Kidney tubule cell (primary cell): ENCODE results near the gene NCS1.

Experiments
- DNase-seq: peaks from one replicate; pipeline ENCODE4 v3.0.0-alpha.2; 2018; ENCODE audit warnings: low spot score

NCS1 gene

DNA sequence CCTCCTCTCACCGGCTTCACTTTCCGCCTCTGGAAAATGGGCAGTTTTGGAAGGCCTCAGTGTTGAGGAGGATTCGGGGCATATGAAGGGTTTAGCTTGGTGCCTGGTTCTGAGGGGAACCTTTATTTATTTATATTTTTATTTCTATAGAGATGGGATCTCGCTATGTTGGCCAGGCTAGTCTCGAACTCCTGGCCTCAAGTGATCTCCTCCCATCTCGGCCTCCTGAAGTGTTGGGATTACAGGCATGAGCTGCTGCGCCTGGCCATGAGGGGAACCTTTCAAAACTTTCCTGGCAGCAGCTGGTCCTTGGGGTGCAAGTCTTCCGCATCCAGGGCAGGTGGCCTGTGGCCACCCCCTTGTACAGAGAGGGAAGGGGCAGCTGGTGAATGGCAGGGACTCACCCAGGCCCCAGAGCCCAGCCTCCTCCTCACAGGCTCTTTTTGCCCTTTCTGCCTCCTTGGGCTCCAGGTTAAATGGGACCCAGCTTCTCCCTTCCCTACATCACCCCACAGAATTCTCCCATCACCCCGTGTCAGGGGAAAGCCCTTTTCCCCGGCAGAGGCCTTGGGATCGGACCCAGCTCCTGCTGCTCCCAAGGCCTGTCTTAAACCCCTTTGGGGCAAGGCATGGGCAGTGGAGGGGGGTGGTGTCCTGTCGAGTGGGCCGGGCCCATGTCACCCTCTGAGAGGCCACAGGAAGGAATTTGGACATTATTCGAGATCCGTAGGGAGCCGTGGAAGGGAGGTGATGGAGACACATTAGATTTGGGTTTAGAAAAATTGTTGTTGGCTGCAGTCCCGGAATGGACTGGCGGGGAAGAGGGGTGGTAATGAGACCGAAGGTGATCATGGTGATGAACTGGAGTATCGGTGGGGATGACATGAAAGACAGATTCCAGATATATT is 5.9 kb downstream of the NCS1 start:
- DNase-seq: no peak

DNA sequence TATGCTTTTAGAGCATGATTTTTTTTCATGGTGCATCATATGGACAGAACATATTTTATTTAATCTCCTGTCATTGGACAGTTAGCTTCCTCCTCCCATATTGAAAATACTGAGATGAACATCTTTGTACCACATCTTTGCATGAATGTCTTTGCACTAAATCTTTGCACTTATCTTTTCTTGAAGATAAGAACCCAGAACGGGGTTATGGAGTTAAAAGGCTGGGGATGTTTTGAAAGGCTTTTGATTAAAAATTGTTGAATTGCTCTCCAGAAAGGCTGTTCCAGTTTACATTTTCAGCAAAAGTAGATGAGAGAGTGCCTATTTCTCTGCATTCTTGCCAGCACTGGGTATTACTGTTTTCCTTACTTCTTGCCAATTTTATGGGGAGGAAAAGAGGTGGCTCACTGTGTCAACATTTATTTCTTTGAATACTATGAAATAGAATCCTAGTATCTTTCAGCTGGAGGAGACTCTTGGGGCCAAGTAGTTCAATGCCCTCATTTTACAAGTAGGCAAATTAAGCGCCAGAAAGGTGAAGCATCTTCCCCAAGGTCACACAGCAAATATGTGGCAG is 7.2 kb downstream of the NCS1 start:
- DNase-seq: no peak

DNA sequence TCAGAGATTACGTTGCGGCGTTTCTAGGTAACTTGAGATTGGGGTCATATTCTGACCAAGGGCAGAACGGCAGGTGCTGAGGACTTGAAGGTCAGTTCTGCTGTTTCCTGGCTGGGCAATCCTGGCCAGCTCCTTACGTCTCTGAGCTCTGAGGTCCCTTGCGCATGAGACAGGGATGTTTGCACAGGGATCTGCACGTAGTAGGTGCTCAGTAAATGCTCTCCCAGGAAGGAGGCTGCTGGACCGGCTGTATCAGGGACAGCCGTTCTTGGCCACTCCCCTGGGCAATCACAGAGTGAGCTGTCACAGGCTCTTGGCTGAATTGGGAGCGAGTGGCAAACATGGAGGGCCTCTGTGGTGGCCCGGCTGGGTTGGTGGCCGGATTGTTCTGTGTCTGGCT is 8.3 kb downstream of the NCS1 start:
- no peak for DNase-seq

DNA sequence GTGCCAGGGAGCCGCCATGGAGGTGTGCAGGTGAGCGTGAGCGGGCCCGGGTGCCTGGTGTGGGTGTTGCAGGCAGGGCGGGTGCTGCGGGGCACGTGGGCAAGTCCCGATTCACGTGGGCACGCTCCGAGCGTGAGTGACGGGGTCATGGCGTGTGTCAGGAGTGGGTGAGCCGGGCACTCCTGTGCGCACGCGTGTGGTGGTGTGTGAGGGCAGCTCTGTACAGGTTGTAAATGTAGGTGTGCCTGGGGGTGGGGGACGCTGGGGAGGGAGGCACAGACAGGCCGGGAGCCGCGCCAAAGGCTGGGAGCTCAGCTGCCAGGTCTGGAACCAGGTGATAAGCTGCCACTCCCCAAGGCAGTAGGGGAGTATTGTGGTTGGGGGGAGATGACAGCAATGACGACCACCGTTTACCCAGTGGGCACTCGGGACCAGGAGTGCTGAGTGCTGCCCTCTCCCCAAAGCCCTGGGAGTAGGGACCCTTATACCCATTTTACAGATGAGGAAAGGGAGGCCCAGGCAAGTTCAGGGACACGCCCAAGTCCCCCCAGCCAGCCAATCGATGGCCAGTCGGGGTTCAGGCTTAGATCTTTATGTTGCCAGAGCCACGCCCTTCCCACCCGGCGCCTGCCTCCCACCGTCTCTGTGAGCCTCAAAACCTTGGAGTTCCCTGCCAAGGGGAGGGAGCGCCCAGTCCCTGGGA is 9.6 kb downstream of the NCS1 start:
- no peak for DNase-seq

DNA sequence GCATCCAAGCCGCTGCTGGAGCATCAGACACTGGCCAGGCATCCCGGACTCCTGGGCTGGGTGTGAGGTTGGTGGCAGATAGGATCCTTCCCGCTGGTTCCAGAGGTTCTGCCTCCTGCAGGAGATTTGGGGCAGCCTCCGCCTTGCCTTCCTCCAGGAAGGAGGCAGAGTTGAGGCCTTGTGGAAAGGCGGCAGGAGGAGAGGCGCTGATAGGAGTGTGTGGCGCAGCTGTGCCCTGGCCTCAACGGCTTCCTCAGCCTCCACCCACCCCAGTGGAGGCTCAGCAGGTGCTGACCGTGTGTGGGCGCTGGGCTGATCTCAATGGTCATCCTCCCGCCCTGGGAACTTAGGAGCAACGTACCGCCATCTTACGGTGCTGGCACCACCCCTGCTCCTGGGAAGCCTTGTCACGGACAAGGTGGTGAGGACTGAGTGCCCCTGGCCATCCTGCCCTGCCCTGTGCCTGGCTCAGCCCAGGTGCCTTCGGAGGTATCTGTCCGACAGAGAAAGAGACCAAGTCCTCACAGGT is 10.2 kb downstream of the NCS1 start:
- no peak for DNase-seq

DNA sequence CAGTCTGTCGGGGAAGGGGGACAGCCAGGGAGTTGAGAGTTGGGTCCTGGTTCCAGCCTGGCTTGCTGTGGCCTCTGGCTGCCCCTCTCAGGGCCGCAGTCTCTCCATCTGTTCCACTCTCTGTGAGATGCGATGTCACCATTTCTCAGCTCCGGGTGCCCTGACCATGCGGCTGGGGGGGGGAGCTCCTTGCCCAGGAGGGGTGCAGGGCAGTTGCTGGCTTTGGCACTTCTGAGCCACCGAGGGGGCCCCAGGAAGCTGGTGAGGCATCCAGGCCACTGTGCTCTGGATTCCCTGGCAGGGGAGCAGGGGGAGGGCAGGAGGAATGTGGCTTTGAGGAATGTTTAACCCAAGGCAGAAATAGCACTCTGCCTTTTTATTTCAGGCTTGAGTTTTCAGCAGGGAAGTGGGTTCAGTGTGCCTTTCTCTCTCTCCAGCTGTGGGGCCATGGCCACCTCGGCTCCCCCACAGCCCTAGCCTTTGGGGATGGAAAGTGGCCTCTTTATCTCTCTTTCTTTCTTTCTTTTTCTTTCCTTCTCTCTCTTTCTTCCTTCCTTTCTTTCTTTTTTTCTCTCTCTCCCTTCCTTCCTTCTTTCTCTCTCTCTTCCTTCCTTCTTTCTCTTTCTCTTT is 11.0 kb downstream of the NCS1 start:
- DNase-seq: peak; percentile 92

DNA sequence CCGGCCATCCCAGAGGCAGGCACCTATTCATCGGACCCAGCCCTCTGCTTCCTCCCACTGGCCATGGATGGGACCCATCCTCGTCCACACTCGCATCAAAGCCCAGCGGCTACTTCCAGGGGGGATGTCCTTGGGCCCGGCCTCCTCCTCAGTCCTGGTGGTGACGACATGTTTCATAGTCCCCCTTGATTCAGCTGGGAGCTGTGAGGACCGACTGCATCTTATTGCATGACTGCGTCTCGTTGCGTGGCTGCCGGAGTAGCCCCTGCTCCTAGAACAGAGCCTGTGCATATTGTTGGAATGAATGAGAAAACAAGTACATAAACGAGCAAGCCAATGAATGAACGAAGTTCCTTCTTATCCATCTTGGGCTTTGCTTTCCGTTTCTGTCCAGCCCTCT is 12.8 kb downstream of the NCS1 start:
- DNase-seq: no peak

DNA sequence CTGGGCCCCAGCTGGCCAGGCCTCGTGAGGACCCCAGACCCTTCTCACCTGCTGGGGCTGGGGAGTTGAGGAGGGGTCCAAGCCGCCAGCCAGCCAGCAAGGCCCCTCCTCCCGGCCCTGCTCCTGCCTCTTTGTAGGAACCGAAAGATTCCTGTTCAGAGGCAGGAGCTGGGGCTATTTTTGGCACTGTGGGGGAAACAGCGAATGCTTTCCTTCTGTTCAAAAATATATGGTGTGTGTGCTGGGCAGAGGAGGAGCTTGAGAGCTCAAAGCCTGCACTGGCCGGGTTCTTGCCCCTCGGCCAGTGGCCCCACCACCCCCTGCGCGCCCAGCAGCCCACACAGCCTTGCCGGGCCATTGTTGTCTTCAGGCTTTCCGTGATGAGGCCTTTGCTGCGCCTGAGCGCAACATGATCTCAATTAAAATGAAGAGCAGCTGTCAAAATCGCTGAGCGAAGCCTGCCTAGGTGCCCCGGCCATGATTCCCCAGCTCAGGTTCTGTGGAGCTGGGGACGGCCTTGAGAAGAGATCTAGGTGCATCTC is 13.4 kb downstream of the NCS1 start:
- no peak for DNase-seq

DNA sequence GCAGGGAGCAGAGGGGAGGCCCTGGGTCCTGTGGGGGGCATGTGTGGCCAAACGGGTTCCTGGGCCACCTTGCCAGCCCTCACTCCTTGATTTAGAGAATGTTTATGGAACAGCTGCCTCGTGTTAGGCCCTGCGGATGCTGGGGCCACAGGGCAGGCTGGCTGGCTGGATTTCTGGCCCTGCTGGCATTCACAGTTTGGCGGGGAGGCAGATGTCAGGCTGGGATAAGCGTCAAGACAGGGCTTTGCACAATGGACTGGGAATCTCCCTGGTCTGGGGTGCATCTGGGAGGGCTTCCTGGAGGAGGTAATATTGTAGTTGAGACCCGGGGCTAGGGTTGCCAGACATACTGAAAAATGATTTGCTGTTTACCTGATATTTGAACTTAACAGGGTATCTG is 13.8 kb downstream of the NCS1 start:
- no peak for DNase-seq

DNA sequence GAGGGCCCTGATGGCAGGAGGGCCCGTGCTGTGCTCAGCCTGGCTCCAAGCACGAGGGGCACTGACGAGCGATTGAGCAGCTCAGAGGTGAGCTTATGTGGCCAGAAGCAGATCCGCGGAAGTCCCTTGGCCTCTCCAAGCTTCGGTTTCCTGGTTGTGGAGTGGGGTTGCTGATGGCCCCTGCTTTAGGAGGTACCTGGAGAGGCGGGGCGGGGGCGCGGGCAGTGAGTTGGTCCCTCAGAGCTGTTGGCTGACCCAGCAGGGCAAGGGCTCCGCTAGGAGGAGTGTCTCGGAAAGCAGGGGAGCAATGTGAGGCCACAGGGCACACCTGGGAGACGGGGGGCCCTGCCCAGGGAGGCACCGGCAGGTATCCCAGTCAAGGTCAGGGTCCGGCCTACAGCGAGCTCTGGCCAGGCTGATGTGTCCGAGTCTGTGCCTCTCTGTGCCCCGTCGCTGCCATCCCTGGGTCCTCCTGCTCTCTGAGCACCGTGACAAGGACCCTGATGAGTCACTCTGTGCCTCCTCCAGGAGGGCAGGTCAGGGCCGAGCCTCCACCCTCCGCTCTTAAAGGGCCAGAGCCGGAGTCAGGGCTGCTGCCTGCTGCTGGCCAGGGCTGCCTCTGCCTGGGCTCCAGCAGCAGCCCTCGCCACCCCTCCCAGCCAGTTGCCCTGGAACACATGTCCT is 14.8 kb downstream of the NCS1 start:
- DNase-seq: peak; percentile 92

DNA sequence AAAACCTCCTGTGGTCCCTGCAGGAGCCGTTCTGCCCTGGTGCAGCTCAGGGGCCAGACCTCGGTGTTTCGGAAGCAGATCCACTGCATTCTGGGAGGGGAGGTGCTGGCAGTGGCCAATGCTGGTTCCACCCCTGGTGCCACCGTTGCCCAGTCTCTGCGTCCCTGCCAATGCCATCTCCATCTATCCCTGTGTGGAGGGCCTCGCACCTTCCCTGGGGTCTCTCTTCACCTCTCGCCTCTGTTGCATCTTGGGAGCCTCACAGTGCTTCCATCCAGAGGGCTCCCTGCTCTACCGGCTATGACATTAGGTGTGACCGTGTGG is 15.3 kb downstream of the NCS1 start:
- DNase-seq: no peak

DNA sequence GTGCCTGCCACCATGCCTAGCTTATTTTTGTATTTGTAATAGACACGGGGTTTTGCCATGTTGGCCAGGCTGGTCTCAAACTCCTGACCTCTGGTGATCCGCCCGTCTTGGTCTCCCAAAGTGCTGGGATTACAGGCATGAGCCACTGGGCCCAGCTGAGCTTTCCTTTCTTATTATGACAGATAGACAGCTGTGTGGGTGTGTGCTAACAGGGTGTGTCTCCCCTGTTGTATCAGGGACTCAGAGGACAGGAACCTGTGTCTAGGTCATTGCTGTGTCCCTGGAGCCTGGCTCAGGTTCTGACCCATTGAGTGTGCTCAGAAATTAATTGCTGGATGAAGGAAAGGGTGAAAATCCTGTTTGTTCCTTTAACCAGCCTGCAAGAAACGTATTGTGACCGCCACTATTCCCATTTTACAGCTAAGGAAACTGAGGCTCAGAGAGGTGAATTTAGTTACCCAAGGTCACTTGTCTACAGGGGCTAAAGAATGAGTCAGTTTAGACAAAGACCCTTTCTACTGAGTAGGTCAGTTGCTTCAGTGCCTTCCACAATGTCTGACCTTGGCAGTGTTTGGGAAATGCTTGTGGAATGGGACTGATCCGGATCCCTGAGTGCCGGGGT is 16.8 kb downstream of the NCS1 start:
- DNase-seq: no peak

DNA sequence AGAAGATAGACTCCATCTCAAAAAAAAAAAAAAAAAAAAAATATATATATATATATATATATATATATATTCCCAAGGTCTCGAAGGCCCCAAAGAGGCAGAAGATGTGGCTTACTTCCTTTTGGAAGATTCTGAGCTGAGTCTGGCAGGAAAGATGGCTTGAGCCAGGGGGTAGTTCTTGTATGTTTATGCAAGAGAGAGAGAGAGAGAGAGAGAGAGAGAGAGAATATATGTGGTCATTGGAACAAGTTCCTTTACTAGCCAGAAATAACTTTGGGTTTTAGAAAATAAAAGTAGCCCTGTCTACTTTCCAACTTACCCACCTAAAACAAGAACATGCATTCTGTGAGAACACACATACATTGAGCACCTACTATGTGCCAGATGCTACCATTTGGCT is 17.6 kb downstream of the NCS1 start:
- peak; percentile 26 for DNase-seq

DNA sequence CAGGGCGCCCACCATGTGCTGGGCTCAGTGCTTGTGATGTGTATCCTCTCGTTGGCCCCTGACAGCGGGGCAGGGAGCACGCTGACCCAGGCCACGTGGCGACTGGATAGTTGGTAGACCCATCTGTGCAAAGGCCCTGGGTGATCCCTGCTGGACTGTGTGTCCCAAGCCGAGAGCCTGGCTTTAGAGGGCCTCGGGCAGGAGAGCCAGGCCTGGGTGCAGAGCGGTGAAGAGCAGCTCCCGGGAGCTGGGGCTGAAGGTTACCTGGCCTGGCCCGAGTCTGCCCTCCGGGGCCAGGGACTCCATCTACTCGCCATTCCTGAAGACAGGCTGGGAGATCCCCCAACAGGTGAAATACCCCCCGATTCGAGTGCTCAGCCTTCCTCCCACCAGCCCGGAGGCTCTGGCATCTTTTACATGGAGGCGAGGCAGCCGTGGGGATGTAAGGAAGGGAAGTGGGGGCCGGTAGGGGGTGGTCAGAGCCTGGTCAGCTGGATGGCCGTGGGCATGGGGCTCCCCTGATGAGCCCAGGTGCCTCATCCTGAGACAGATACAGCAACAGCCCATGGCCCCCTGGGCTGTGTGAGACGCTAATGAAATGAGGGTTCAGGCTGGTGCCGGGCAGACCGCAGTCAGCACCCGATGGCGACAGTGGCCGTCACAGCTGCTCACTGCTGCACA is 19.0 kb downstream of the NCS1 start:
- DNase-seq: no peak

DNA sequence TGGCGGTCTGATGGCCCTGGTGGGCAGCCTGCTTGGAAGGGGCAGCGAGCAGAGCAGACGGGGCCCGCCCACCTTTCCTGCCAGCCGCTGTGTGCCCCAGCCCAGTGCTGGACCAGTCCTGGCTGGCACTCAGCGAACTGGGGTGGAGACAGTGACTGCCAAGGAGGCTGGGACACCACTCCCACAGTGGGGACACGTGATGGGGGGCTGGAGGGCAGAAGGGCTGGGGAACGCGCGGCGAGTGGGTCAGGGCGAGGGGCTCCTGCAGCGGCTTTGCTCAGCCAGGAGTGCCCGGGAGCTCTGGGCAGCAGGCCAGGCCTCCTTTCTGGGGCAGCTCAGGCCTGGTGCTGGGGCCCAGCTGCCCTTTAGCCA is 19.5 kb downstream of the NCS1 start:
- no peak for DNase-seq

DNA sequence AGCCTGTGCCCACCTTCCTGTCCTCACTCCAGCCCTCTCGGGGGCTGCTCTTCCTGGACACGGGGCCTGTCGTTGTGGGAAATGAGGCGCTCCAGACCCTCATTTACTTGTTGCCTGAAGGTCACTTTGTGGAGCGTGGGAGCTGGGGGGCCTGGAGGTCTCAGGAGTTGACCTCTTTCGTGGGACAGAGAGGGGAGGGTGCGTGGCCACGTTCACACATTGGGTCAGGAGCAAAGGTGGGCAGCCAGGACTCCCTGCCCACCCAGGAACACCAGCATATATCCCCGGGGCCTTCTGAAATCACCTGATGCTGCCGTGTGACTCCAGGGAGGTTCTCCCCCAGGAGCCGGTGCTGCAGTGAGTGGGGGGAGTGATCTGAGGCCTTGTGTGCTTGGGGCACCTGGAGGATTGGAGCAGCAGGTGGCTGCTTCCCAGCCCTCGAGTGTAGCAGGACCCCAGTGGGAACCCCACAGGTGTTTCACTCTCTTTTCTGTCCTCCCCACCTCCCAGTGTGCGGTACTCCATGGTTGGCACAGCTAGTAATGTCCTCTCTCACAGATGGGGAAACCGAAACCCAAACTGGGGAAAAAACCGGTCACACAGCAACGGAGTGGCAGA is 20.3 kb downstream of the NCS1 start:
- no peak for DNase-seq

DNA sequence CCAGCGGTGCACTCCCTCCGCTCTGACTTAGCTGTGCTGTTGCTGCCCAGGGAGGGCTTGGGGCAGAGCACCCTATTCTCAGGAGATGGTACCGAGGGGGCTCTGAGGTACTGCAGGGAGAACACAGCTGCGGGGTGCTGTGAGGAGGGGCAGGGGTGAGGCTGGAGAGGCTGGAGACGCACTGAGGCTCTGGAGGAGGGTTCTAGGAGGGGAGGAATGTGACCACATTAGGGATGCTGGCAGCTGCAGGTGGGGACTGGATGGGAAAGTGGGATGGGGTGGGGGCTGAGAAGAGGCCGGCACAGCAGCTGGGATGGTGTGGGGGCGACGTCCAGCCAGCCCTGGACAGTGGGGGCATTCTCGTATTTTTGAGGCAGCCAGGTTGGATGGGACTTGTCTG is 20.9 kb downstream of the NCS1 start:
- no peak for DNase-seq

DNA sequence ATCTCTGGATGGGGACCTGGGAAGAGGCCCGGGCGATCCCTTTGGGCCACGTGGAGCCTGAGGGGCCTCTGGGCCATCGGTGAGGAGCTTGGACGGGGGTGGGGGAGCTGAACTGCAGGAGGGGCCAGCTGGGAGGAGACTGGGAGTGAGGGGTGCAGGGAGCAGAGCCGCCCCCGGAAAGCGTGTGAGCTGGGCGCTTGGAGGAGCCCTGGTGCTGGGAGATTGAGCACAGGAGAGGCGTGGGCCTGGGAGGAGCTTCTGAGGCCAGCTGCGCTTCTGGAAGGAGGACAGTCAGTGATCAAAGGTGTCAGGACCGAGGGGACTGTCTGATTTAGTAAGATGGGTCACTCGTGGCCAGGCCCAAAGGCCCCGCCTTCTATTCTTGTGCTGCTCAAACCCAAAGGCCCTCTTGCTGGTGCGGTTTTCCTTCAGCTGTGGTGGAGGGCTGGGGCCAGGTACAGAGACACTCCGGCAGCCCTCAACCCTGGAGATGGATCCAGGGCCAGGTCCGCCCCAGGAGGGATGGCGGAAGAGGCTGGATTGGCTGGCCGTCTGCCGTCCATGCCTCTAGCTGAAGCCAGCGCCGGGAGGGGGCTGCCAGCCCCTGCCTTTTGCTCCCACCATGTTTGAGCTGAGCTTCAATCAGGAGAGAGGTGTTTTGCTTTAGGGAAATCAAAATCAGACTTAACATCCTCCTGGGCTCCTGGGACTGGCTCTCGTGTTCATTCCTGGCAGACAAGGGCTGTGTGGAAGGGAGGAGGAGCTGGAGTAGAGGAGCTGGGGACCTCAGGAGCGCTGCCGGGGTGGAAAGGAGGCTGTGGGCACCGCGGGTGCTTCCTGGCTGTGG is 21.6 kb downstream of the NCS1 start:
- no peak for DNase-seq

DNA sequence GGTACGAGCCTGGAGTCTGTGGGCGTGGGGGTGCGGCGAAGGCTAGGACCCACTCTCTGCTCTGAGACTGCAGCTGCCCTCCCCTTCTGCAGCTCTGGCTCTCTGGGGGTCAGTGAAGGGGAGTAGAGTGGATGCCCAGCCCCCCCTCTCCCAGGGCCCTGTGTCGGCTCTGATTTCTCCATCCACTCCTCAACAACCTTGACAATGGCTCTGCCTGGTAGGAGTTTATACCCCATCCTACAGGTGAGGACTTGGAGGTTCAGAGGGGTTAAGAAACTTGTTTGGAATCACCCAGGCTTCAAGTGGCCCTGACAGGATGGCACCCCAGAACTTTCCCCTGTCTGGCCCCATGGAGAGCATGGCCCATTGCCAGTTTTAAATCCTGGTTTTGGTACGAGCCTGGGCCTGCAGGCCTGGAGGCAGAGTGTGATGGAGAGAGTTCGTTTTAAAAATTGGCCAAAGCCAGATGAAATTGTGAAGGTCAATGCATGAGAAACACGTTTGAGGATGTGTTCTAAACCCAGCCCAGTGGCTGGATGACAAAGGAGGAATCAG is 22.3 kb downstream of the NCS1 start:
- no peak for DNase-seq
